Effector CD8-positive, alpha-beta T cell (primary cell): ENCODE results near the gene NAB2.
"Not testable (repeated sequence)": the region's sequence is repeated elsewhere in the genome, so short reads cannot be mapped to it uniquely, and the experiment has no call there.

Experiments used
- DNase-seq: peaks from one replicate; lab custom pipeline; 2025; lab: John Stamatoyannopoulos, UW

The NAB2 gene

DNA sequence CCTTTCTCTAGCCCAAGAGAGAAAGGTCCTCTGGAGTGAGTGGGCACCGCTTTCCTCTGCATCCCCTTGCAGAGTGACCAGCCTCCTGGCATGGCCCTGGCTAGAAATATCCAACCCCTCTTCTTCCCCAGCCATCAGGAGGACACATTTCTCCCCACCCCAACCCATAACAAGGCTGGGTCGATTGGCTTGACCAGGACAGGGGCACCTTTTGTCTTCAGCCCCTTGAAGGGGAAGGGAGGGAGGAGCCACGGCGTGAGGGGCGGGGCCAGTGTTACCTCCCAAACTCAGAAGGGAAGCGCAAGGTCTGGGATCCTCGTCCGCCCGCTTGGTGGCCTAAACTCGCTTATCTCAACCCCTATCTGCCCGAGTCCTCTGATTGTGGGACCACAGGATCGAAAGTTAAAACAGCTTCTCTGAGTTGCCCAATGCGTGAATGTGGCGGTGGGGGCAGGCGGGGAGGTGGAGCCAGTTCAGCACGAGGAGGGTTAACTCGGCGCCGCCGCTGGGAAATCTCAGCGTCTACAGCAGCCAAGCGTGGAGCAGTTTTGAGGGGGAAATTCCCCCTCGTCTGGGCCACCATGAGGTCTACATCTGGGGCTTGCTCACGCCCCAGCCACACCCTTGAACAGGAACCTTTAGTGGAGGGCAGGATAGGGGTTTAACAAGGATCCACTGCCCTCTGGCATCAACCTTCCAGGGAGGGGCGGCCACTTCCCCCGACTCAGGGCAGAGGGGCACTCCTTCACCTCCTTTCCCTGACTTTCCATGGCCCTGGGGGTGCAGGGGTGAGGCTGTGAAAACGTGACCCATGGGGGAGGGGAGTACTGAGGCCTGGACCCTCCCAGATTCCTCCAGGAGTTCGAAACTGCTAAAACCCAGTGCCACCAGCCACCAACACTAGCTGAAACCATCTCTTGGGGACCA is 21.5 kb downstream of the NAB2 start:
- DNase-seq, result peak; percentile 66

DNA sequence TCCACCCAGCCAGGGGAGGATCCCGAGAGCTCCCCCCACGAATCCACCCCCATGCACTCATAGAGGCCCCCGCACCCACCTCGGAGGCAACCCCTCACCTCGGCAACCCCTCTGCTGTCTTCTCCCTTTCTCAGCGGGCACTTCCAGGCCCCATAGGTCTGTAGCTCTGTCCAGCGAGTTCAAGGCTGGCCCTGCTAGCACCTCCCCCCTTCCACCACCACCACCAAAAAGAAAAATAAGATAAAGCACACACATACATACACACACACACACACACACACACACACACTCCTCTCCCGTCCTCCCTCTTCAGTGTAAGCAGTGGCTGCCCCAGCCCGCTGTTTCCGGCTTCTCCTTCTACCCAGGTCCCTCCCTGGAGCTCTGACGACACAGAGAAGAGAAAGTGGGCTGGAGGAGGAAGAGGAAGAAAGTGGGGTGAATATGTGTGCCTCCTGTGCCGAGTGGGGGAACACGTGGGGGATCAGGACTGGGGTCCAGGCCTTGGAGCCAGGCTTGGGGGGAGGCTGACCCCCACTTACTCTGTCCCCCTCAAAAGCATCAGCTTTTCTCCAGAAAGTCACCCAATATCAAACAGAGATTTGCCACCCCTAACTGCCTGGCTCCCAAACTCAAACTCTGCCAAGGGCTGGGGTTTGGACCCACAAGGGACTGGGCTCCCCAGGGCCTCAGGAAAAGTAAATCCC is 22.3 kb downstream of the NAB2 start, which contains the start of gene STAT6:
Gene STAT6 (minus strand): TSS at position 332 of the 704 bp plus-strand sequence. CDS start 3,084 bp downstream, outside the sequence.
- DNase-seq, result peak; percentile 70

DNA sequence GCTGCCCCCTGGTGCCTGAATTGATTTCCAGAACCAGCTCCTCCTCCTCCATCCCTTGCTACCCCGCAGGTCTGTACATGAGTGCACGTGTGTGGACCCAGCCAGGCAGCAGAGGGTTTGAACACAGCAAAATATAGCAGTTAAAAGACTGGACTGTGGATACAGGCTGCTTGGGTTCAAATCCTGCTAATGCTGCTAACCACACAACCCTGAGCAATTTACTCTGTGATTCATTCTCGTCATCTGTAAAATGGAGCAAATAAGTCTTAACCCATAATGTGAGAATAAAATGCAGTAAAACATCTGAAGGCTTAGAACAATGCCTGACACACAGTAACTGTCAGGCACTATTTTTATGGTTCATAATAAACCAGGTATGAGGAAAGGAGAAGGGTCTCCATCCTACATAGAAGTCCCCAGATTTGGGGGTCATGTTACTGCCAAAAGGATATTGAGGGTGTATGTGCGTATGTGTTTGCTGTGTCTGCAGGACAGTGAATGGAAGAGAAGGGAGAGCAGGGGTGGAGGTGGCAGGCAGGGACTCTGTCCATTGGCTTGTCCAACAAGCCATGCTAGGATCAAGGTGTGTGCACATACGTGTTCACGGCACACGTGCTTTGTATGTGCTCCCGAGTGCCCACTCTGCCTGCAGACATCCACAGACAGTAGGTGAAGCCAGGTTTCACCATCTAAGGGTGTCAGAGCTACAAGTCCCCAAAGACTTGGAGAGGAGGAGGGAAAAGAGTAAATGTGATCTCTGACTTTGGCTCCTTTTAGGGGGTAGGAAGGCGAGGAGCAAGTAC is 23.8 kb downstream of the NAB2 start:
- no peak for DNase-seq

DNA sequence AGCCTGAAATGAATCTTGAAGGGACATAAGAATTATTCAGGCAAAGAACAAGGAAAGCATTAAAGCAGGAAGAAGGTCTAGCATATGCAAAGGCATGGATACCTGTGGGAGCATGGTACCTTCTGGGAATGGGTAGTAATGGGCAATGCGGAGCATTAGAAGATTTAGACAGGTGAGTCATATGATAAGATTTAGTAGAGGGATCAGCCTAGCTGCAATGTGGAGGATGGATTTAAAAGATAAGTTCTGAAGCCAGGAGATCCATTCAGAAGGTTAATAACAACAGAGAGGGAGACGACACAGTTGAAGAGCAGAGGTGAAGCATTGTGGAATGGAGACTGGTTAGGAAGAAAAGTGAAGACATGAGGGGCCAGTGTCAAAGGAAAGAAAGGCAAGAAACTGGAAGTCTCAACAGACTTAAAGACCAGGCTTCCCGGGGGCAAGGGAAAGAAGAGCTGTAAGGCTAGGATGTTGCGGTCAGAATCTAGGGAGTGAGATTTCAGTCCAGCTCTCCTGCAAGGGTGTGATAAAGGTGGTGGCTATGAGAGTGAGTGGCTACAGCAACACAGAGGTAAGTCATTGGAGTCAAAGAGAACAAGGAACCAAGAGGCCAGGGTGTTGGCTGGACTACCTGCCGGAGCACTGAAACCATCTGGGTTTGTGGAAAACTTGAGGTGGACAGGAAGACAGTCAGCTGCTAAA is 27.8 kb downstream of the NAB2 start:
- no peak for DNase-seq

DNA sequence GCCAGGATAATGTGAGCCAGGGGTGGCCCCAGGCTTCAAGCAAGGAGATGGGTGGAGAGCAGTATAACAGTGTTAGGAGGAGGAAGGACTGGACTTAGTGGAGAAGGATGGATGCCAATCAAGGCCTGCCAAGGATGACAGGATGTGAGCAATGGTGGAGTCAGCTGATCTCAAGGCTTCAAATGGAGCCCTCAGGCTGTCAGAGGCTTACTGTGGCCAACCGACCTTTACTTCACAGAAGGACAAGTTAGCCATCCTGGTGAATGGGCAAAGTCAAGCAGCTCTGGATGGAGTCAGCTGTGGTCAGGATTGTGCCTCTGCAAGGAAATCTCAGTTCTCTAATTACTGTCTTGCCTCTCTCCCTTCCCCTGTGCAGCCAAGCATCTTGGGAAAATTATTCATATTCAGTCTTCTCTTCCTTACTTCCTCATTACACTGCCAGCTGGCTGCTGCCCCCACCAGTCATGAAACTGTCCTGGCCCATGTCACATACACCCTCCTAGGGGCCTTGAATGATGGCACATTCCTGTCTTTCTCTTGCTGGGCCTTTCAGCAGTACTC is 29.9 kb downstream of the NAB2 start:
- no peak for DNase-seq

DNA sequence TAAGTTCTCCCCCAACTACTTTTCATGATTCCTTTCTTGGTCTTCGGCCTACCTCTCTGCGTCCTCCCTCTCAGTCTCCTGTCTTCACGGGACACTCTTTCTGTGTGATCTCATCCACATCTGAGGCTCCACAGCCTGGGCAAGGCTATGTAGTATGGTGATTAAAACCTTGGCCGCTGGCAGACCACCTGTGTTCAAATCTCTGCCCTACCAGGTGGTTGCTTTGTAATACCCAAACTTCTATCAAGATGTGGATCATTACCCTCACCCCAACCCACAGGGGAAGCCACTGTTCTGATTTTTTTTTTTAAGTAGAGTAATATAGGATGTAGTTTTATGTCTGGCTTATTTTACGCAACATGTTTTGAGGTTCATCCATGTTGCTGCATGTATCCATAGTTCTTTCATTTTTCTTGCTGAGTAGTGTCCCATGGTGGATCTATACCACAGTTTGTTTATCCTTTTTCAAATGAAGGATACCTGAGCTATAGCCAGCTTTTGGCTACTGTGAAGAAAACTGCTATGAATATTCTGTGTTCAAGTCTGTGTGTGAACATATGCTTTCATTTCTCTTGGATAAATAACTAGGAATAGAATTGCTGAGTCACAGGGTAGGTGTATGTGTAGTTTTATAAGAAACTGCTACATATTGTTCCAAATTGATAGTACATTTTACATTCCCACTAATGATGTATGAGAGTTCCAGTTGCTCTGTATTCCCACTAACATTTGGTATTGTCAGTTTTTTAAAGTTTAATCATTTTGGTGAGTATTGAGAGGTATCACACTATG is 30.6 kb downstream of the NAB2 start:
- DNase-seq, result no peak

DNA sequence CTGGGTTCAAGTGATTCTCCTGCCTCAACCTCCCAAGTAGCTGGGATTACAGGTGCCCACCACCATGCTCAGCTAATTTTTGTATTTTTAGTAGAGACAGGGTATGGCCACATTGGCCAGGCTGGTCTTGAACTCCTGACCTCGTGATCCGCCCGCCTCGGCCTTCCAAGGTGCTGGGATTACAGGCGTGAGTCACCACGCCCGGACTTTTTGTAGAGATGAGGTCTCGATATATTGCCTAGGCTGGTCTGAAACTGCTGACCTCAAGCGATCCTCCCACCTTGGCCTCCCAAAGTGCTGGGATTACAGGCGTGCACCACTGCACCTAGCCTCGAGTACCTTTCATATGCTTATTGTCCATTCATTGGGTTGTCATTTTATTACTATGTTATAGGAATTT is 31.8 kb downstream of the NAB2 start:
- not testable (repeated sequence) for DNase-seq

DNA sequence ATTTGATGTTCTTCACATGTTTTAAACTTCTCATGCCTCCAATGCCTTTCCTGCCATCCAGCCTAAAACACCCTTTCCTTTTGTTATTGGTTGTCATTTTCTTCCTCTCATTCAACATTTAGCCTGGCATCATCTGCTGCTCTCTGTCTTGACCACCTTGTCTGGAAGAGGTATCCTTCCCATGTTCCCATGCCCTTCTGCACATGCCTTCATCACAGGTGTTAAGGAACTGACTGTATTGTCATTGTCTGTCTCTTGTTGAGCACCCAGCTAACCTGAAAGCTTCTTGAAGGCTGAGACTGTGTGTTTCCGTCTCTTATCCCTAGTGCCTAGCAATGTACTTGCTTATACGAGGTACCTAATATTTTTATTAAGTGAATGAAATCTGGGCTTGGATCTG is 34.9 kb downstream of the NAB2 start:
- DNase-seq, result no peak

DNA sequence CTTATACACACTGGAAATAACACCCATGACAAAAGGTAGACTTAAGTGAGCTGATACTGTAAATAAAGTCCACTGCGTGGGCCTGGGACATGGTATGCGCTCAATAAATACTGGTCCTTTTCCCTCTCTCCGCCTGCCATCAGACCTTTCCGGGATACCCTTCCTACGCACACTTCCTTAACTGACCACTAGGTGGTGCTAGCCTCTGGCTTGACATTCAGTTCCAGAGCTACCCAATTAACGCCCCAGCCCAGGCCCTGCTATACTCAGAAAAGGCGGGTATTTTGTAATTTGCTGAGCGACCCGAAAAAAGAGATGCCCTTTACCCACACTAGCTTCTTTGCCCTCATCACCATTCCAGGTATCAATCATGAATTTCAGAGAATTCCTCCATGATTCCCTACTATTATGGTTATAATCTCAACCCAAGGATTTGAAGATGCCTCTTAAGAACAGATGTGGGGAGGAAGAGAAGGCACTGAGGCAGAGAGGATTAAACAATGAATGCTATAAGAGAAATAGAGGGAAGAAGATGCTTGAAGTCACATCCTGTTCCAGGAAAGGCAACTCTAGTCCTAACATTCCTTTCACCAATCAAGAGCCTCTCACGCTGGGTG is 35.5 kb downstream of the NAB2 start:
- peak; percentile 67 for DNase-seq

DNA sequence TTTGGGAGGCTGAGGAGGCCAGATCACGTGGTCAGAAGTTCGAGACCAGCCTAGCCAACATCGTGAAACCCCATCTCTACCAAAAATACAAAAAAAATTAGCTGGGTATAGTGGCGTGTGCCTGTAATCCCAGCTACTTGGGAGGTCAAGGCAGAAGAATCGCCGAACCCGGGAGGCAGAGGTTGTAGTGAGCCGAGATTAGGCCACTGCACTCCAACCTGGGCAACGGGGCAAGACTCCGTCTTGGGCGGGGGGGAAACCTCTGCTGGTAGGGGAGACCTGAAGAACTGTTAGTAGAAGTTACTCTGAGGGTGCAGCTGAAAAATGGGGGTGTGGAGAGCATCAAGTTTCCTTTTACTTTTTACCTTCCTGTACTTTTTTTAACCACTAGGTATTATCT is 37.1 kb downstream of the NAB2 start:
- no peak for DNase-seq

DNA sequence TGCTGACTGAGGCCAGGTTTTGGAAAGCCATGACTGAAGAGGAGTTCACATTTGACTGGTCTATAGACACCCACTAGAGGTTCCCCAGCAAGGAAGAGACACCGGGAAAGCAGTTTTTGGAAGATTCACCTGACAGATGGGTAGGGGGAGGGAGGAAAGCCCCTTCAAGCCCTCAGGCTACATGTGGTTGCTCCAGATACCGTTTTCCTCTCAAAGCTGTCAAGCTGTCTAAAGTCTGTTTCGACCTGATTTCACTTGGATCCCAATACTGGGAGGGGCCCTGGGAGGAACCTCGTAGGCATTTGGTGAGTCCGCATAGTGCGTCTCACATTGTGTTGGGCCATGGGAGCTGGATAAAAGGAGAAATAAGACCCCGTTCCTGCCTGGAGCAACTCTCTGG is 37.6 kb downstream of the NAB2 start:
- no peak for DNase-seq

DNA sequence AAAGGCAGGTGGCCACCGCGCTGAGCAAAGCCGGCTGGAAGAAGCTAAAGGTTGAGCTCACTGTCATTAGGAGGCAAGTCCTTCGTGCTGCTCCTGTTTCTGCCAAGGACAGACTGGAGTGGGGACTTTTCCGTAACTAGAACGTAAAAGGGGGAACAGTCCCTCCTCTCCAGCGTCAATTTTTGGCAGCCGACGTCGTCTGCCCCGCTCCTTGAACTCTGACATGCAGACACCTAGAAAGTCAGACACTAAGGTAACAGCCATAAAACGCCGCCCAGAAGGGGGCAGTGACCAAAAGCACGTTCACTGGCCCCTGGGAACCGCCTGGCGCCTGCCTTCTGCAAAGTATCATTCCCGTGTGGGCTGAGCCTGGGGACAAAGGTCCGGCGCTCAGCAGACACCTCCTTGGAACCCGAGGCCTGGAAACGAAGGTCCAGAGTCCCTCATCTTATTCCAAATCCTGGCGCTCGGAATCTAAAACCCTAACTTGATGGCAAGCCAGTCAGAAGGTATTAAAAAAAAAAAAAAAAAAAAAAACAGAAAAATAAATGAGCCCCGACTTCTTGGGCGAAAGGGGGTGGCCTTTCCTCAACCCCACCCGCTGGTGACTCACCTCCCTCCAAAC is 38.3 kb downstream of the NAB2 start:
- no peak for DNase-seq

DNA sequence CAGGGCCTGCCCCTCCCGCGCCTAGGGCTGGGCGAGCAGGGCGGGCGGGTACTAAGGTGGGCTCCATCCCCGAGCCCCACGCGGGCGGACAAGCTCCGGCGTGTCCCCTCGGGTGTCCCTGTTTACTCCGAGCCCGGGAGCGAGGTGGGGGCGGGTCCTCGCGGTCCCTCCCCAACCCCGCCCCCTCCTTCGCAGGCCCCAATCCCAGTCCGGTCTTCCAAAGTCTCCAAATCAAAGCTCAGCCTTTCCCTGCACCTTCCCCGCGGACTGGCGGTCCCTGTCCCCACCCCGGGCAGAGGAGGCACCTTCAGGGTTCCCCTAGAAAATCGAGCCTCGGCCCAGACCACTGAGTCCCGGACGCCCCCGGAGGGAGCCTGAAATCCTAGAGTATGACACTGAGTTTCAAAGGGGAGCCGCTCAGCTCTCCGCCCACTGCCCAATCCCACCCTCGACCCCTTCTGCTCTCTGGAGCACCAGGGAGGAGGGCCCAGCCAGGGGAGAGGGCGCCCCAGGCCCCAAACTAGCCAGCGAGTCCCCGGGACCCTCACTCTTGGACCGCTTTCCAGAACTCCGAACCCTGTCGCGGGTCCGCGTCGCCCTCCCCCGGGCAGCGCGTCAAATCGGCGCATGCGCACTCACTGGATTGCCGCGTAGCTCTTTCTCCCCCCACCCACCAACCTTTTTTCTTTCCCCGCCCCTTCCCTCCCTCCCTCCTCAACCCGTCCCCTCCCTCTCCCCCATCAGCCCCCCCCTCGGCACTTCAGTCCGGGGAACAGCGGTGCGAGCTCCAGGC is 39.0 kb downstream of the NAB2 start, which contains the start of gene LRP1:
Gene LRP1 (plus strand): TSS at position 758 of the 793 bp plus-strand sequence. CDS start 482 bp downstream, outside the sequence.
- peak; percentile 73 for DNase-seq

DNA sequence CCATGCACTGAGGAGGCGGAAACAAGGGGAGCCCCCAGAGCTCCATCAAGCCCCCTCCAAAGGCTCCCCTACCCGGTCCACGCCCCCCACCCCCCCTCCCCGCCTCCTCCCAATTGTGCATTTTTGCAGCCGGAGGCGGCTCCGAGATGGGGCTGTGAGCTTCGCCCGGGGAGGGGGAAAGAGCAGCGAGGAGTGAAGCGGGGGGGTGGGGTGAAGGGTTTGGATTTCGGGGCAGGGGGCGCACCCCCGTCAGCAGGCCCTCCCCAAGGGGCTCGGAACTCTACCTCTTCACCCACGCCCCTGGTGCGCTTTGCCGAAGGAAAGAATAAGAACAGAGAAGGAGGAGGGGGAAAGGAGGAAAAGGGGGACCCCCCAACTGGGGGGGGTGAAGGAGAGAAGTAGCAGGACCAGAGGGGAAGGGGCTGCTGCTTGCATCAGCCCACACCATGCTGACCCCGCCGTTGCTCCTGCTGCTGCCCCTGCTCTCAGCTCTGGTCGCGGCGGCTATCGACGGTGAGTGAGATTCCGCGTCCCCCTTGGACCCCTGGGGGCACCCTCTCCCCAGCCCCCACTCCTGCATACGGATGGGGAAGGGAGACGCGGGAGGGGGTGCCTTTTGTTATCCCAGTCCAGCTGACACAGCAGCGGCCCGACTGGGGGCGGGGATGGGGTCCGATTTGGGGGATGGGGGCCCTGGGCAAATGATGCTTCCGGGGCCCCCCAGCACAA is 39.8 kb downstream of the NAB2 start:
- no peak for DNase-seq

DNA sequence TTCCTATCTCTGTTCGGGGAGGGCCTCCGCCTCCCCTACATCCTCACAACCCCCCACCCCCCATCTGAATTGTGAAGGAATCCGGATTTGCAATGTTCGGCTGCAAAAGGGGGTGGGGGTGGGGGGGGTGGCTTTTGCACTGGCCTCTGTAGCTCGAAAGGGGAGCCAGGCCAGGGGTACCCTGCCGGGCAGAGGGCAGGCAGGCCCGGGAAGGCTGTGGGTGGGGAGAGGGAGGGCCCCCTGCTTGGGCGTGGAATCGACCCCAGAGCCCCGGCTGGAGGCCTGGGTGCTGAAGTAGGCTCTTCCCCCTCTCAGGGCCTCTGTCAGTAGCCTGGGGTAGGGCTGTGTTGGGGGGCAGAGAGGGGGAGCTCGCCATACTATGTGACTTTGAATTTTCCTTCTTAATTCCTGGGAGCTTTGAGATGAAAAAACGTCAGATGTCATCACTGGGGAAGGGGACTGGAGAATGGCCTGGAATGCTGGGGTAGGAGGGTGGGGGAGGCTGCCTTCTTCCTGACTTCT is 40.5 kb downstream of the NAB2 start:
- no peak for DNase-seq

DNA sequence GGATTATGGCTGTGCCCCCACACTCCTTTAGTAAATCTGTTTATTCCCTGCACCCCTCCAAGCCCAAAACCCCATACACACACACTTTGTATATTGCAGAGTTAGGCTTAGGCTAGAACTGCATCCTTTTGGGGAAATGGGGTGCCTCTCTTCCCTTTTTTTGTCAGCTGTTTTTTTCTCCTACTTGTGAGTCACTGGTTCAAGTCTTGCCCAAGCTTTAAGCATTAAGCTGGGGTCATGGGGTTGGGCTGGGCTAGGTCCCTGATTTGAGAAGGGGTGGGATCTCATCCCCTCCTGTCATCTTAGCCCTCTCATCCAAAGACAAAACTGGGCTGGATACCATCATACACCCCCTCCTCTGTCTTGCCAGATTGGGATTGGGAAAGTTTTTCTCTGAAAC is 41.0 kb downstream of the NAB2 start:
- no peak for DNase-seq

DNA sequence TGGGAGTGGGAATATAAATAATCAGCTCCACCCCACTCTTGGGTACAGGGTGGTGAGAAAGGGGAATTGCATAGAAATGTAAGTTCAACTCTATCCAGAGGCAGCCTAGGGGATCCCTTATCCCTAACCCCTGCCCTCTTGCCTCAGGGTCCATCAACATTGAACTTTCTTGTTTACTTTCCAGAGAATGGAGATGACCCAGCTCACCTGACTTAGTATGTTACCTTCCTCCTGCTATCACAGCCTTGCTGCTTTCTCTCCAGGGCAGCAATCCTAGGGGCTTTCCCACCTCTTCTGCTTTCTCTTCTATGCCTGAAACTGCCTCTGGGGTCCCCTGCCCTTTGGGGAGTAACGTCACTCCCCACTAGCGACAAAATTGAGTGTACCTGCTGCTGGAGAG is 42.0 kb downstream of the NAB2 start:
- DNase-seq, result no peak
